Midbrain (tissue), 1 donor: ENCODE data around the gene MED13.
"Not testable (repeated sequence)": the region's sequence is repeated elsewhere in the genome, so short reads cannot be mapped to it uniquely, and the experiment has no call there.

Experiments
- DNase-seq: peaks from one replicate; lab custom pipeline; 2025; lab: John Stamatoyannopoulos, UW

The MED13 gene

DNA sequence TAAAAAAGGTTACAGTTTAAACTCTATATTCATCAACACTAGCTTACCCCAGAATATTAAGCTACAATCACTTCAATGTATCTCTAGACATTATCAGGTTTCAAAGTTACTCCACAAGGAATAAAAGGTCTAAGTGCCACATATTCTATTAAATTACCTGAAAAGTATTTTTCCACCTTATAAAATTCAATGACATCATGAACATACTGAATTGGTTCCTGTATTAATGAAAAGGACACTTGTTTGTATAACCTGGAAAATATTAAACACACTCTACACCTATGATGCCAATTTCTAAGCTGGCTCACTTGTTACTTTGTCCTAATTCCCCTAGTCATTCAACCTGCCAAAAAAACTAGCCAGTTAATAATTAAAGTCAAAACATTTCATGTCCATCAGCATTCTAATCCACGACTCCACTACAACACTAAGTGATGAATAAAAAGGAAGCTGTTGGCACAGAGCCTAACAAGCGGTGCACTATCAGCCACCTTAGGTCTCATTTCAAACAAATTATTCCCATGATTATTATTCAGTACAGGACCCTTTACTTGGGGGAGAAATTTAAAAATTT lies 12.2 kb downstream of the MED13 start:
- DNase-seq, result no peak

- DNase-seq, result no peak
Observed at GRCh38 chr17:62051053-62051452, 14.0 kb downstream of the MED13 start.

GRCh38 chr17:62049299-62049698 lies 15.8 kb downstream of the MED13 start:
- no peak for DNase-seq

GRCh38 chr17:62048262-62048661 lies 16.8 kb downstream of the MED13 start:
- DNase-seq, result no peak

GRCh38 chr17:62045517-62045916 lies 19.6 kb downstream of the MED13 start:
- DNase-seq, result no peak

DNA sequence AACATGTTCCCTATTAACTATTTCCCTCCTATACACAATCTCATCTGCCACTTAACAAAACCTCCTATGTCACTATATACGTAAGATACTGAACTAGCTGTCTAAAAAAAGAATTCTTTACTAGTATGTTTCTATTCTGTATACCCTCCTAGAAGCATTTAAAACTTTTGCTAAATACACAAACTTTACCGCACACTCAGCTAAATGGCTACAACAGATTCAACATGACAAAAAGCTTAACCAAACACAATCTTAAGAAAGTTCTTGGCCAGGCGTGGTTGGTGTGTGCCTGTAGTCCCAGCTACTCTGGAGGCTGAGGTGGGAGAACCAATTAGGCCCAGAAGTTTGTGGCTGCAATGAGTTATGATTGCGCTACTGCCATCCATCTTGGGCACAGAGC lies 20.0 kb downstream of the MED13 start:
- DNase-seq, result no peak

DNA sequence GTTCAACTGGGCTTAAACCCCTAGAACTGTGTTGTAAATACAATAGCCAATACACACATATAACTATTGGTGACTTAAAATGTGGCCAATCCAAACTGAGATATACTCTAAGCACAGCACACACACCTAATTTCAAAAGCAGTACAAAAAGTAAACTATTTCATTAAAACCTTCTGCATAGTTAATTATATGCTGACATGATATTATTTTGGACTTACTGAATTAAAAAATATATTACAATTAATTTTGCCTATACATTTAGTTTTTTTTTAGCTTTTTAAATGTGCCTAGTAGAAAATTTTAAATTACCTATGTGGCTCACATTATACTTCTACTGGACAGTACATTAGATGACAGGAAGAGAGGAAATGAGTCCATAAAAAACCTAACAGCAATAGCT lies 21.5 kb downstream of the MED13 start:
- no peak for DNase-seq

DNA sequence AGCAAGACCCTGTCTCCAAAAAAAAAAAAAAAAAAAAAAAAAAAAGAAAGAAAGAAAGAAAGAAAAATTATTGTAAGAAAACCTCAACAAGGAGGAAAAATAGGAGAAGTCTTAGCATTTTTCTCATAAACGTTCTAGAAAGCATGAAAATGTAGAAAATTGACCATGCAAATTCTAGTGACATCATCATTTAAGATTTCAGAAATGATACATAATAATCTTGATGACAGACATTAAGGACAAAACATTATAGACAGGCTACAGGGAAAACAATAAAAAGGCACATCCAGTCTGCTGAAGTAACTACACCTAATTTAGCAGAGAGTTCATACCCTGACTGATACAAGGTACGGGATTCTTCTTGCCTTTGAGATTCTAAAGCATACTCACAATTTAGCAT lies 21.9 kb downstream of the MED13 start:
- DNase-seq, result no peak

DNA sequence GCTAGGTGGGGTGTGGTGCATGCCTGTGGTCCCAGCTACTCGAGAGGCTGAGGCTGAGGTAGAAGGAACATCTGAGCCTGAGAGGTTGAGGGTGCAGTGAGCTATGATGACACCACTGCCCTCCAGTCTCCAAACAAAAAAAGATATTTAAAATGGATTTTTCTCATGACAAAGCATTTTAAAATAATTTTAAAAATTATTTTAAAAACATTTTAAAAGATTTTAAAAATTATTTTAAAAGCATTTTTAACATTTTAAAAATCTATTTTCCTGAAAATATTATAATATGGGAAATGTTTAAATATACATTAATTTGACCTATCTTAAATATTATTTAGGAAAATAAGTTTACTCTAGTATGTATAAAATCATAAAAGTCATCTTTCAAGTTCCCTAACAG lies 26.8 kb downstream of the MED13 start:
- DNase-seq, result no peak

- no peak for DNase-seq
Observed at GRCh38 chr17:62033317-62033716, 31.8 kb downstream of the MED13 start.

GRCh38 chr17:62032480-62032879 lies 32.6 kb downstream of the MED13 start:
- DNase-seq, result no peak

GRCh38 chr17:62030264-62030663 lies 34.8 kb downstream of the MED13 start:
- no peak for DNase-seq

- no peak for DNase-seq
Observed at GRCh38 chr17:62024866-62025265, 40.2 kb downstream of the MED13 start.

GRCh38 chr17:62017912-62018311 lies 47.2 kb downstream of the MED13 start:
- DNase-seq, result no peak

- DNase-seq, result no peak
Observed at GRCh38 chr17:62017496-62017895, 47.6 kb downstream of the MED13 start.

GRCh38 chr17:62014526-62014925 lies 50.6 kb downstream of the MED13 start:
- no peak for DNase-seq

DNA sequence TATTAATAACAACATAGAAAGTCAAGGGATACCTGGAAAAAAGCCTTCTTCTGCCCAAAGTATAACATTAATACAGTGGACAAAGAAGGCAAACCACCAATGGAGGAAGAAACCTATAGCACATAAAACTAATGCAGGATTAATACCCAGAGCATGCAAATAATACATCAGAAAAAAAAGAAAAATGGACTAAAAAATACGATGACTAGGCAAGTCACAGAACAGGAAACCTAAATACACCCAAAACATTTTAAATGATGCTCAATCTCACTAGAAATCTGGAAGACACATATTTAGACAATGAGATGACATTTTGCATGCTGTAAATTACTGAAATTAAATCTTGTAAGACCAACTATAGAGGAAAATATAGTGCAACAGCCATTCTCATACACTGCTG lies 55.9 kb downstream of the MED13 start:
- no peak for DNase-seq

DNA sequence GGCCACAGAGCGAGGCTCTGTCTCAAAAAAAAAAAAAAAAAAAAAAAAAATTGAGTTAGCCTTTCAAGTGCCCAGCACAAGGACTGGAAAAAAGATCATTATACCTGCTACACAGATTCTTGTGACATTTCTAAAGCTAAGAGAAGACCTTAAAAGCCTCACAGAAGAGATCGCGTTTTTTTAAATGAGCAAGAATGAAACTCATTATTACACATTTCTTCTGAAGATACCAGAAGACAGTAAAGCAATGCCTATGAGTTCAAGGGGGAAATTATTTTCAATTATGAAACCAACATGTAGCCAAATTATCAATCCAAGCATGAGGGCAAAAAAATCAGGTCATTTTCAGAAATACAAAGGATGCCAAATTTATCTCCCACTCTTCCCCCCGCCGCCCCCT lies 56.8 kb downstream of the MED13 start:
- DNase-seq, result no peak

DNA sequence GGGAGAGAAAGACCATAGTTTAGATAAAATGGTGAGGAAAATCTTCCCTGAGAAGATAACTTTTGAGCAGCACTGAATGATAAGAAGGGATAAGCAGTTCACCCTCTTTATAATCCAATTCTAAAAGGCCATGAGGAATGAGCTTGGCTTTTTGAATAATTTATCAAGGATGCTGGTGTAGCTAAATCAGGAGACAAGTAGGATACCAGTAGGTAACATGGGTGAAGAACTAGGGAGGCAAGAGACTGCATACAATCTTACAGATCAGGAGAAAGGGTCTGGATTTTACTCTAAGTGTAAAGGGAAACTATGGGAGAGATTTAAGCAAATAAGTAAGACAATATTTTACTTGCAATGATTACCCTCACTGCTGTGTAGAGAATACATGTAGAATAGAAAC lies 60.7 kb downstream of the MED13 start:
- DNase-seq, result no peak

GRCh38 chr17:62003141-62003540 lies 61.9 kb downstream of the MED13 start:
- not testable (repeated sequence) for DNase-seq

- DNase-seq, result no peak
Observed at GRCh38 chr17:62001105-62001504, 64.0 kb downstream of the MED13 start.

DNA sequence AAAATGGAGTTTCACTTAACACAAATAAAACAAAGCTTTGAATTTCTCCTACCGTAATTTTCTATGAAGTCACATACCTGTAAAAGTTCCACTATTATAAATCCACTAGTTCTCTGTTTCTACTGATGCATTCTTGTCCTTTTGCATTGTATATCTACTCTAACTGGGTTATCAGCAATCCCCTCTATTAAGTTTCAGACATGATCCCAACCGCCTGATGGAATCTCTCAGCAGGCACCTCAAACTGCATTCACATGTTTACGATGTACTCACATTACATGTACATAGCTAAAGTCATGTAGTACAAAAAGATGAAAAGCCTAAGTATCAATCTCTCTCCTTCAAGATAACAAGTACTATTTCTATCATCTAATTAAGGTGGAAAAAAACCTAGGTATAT lies 64.9 kb downstream of the MED13 start:
- no peak for DNase-seq

DNA sequence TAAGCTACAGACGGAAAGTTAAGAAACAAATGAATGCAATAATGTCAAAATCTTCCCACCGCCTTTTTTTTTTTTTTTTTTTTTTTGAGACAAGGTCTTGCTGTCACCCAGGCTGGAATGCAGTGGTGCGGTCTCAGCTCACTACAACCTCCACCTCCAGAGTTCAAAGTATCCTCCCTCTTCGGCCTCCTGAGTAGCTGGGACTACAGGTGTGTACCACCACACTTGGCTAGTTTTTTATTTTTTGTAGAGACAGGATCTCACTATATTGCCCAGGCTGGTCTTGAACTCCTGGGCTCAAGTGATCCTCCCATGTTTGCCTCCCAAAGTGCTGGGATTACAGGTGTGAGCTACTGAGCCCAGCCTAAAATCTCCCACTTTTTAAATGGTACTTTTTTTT lies 66.5 kb downstream of the MED13 start:
- not testable (repeated sequence) for DNase-seq

DNA sequence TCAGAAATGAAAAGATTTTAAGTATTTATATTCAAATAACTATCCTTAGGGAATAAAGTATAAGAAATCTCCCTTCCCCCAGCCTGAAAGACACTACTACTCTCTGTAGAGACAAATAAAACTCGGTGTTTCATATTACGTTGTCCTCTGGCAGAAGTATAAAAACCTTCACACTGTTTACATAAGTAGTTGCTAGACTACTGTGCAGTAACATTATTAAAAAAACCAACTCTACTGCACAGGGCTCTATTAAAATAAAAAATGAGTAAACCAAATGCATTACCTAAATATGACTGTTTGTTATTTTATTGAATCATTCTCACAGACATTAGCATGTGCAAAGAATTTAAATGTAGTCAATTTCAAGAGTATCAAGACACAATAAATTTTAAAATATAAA lies 67.4 kb downstream of the MED13 start:
- no peak for DNase-seq
